ENCODE measurements around the gene CDC34. TPM values are rescaled to one million over a fixed set of nuclear protein-coding genes. Genes with fewer than 3 reads are reported as not detected.

CDC34 gene
- total RNA-seq, 2 experiments from 2014 or later: 38.5 to 43.4 TPM

GRCh38 chr19:511101-511851, 20.3 kb upstream of the CDC34 start:
- peak overlapping the region; percentile 90 for H3K4me3 Mint-ChIP-seq
- intact Hi-C loops (cut with DNase I, micrococcal nuclease): loop anchor here (1.0 to 2.0 kb wide), 3 partner anchors 20 to 61 kb away; partner anchors contain the start of genes CDC34 (in 2 of the 2) and BSG (in 1 of the 2)
- H3K4me1 ChIP-seq (ENCODE audit: insufficient read depth, low read length): peaks cover 81% of the 10 kb centered on the region

GRCh38 chr19:512547-513365, 18.8 kb upstream of the CDC34 start:
- H3K4me1 ChIP-seq (ENCODE audit: insufficient read depth, low read length): peaks cover 74% of the 10 kb centered on the region
- Mint-ChIP-seq H3K27ac (peak overlapping the region; percentile 94), H3K4me3 (no peak overlapping the region), H3K27me3 (no peaks in the 10 kb centered on the region), H3K9me3 (no peaks in the 10 kb centered on the region), H3K4me1 (ENCODE audit: low read depth) (peaks cover 40% of the 10 kb centered on the region), H3K36me3 (ENCODE audit: low read depth) (peaks cover 11% of the 10 kb centered on the region)
- H3K36me3 ChIP-seq (ENCODE audit: insufficient read depth, low read length): peaks cover 12% of the 10 kb centered on the region
- intact Hi-C loops (cut with DNase I, micrococcal nuclease): no loop called here
- TF ChIP-seq, protein P1, sequence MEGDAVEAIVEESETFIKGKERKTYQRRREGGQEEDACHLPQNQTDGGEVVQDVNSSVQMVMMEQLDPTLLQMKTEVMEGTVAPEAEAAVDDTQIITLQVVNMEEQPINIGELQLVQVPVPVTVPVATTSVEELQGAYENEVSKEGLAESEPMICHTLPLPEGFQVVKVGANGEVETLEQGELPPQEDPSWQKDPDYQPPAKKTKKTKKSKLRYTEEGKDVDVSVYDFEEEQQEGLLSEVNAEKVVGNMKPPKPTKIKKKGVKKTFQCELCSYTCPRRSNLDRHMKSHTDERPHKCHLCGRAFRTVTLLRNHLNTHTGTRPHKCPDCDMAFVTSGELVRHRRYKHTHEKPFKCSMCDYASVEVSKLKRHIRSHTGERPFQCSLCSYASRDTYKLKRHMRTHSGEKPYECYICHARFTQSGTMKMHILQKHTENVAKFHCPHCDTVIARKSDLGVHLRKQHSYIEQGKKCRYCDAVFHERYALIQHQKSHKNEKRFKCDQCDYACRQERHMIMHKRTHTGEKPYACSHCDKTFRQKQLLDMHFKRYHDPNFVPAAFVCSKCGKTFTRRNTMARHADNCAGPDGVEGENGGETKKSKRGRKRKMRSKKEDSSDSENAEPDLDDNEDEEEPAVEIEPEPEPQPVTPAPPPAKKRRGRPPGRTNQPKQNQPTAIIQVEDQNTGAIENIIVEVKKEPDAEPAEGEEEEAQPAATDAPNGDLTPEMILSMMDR (IDR thresholded peaks at IDR 0.05): no peak
- ChIA-PET POLR2A (interaction anchor here (3.7 kb wide), 1 partner anchor 8 kb away, joined by 35 read pairs; no protein-coding TSS in a partner anchor), CTCF (no interaction called here)
- ATAC-seq (ENCODE audit: poor library complexity) (no peak), DNase-seq (peak in 1 of 14 experiments; percentile 62)
- no peak overlapping the region for H3K4me3 ChIP-seq (ENCODE audit: low read length)
- H3K27ac ChIP-seq (ENCODE audit: low read depth in 1 of 2, low read length in 2 of 2): peak overlapping the region; percentile 95 to 97
- peaks cover 0 to 6% of the 10 kb centered on the region in 2 experiments for H3K9me3 ChIP-seq (ENCODE audit: control insufficient read depth in 1 of 2, insufficient read depth in 1 of 2, low read length in 2 of 2)
- H3K27me3 ChIP-seq (ENCODE audit: control insufficient read depth in 1 of 2, insufficient read depth in 2 of 2, low read length in 2 of 2): no peaks in the 10 kb centered on the region

More at GRCh38 chr19:511101-511851, 20.3 kb upstream of the CDC34 start:
- Histone ChIP-seq H3K27ac (ENCODE audit: low read depth in 1 of 2, low read length in 2 of 2) (peak overlapping the region; percentile 95 to 97), H3K27me3 (ENCODE audit: control insufficient read depth in 1 of 2, insufficient read depth in 2 of 2, low read length in 2 of 2) (no peaks in the 10 kb centered on the region), H3K9me3 (ENCODE audit: control insufficient read depth in 1 of 2, insufficient read depth in 1 of 2, low read length in 2 of 2) (peaks cover 0 to 6% of the 10 kb centered on the region in 2 experiments), H3K4me3 (ENCODE audit: low read length) (peak overlapping the region; percentile 50), H3K36me3 (ENCODE audit: insufficient read depth, low read length) (peaks cover 12% of the 10 kb centered on the region)
- no peaks in the 10 kb centered on the region for H3K27me3 Mint-ChIP-seq
- ChIA-PET CTCF (interaction anchor here (0.7 to 2.3 kb wide), 26 partner anchors 8 to 244 kb away, joined by 3 to 58 read pairs (median 7); partner anchors contain the start of genes BSG, C2CD4C, CDC34 and MADCAM1), POLR2A (interaction anchor here (0.7 to 3.7 kb wide), 15 partner anchors 9 to 1141 kb away, joined by 3 to 75 read pairs (median 5); partner anchors contain the start of genes BSG, CDC34, MED16 and PTBP1)
- TF ChIP-seq, protein P1 (IDR thresholded peaks at IDR 0.05): no peak
- no peaks in the 10 kb centered on the region for H3K9me3 Mint-ChIP-seq
- H3K36me3 Mint-ChIP-seq (ENCODE audit: low read depth): peaks cover 17% of the 10 kb centered on the region
- DNase-seq (peak; percentile 74 to 97 (median 85)), ATAC-seq (ENCODE audit: poor library complexity) (peak; percentile 59)
- H3K27ac Mint-ChIP-seq: peak overlapping the region; percentile 94
- peaks cover 44% of the 10 kb centered on the region for H3K4me1 Mint-ChIP-seq (ENCODE audit: low read depth)

DNA sequence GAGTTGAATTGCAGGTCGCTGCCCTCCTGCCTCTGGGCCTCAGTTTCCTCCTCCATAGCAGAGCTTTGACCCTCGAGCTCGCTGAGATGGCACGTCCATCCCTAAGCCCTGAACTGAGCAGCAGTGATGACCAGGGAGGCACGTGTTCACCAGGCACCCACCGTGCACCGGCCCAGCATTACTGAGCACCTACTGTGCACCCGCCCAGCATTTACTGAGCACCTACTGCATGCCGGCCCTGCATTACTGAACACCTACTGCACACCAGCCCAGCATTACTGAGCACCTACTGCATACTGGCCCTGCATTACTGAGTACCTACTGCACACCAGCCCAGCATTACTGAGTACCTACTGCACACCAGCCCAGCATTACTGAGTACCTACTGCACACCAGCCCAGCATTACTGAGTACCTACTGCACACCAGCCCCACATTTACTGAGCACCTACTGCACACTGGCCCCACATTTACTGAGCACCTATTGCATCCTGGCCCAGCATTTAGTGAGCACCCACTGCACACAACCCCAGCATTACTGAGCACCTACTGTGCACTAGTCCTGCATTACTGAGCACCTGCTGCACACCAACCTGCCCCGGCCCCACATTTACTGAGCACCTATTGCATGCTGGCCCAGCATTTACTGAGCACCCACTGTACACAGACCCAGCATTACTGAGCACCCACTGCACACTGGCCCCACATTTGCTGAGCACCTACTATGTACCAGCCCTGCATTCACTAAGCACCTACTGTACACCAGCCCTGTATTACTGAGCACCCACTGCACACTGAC, 18.0 kb upstream of the CDC34 start:
- peaks cover 7% of the 10 kb centered on the region for H3K36me3 Mint-ChIP-seq (ENCODE audit: low read depth)
- no peaks in the 10 kb centered on the region for H3K27me3 Mint-ChIP-seq

More for the DNA sequence above, 18.0 kb upstream of the CDC34 start:
- no peak for ATAC-seq (ENCODE audit: poor library complexity)
- Mint-ChIP-seq H3K4me1 (ENCODE audit: low read depth) (peaks cover 33% of the 10 kb centered on the region), H3K4me3 (no peak overlapping the region), H3K27ac (peak overlapping the region; percentile 82), H3K9me3 (no peaks in the 10 kb centered on the region)
- no peak overlapping the region for H3K4me3 ChIP-seq (ENCODE audit: low read length)
- peak in 1 of 14 experiments; percentile 37 for DNase-seq
- peak overlapping the region in 1 of 2 donors; percentile 97 for H3K27ac ChIP-seq (ENCODE audit: low read depth in 1 of 2, low read length in 2 of 2)
- no peaks in the 10 kb centered on the region for H3K27me3 ChIP-seq (ENCODE audit: control insufficient read depth in 1 of 2, insufficient read depth in 2 of 2, low read length in 2 of 2)
- POLR2A ChIA-PET: no interaction called here
- intact Hi-C loops (cut with DNase I, micrococcal nuclease): no loop called here
- peaks cover 12% of the 10 kb centered on the region for H3K36me3 ChIP-seq (ENCODE audit: insufficient read depth, low read length)
- TF ChIP-seq, protein P1 (IDR thresholded peaks at IDR 0.05): no peak
- H3K9me3 ChIP-seq (ENCODE audit: control insufficient read depth in 1 of 2, insufficient read depth in 1 of 2, low read length in 2 of 2): peaks cover 0 to 6% of the 10 kb centered on the region in 2 experiments
- H3K4me1 ChIP-seq (ENCODE audit: insufficient read depth, low read length): peaks cover 69% of the 10 kb centered on the region
- CTCF ChIA-PET: no interaction called here
